NCI-H510A treated with DMSO at 0.1 percent for 48 hours (cell line): ENCODE data around the gene CDK13.
"Not testable (repeated sequence)": the region's sequence is repeated elsewhere in the genome, so short reads cannot be mapped to it uniquely, and the experiment has no call there.

ENCODE experiments used
- DNase-seq: peaks from one replicate; lab custom pipeline; 2025; lab: John Stamatoyannopoulos, UW

The CDK13 gene

GRCh38 chr7:39949971-39950472 lies at the start of gene CDK13:
Gene CDK13, plus strand, starts transcription at chr7:39950256. Its CDS starts 386 bp downstream, at chr7:39950642.
- peak; percentile 51 for DNase-seq

GRCh38 chr7:39904077-39904486 lies 46.0 kb upstream of the CDK13 start:
- DNase-seq, result no peak

- DNase-seq, result no peak
Observed at GRCh38 chr7:39908141-39908540, 41.9 kb upstream of the CDK13 start.

GRCh38 chr7:39908973-39909372 lies 41.1 kb upstream of the CDK13 start:
- DNase-seq, result no peak

GRCh38 chr7:39909526-39909925 lies 40.5 kb upstream of the CDK13 start:
- no peak for DNase-seq

GRCh38 chr7:39910108-39910869 lies 39.8 kb upstream of the CDK13 start:
- DNase-seq, result no peak

GRCh38 chr7:39911167-39911566 lies 38.9 kb upstream of the CDK13 start:
- no peak for DNase-seq

GRCh38 chr7:39915847-39916246 lies 34.2 kb upstream of the CDK13 start:
- not testable (repeated sequence) for DNase-seq

GRCh38 chr7:39919646-39920045 lies 30.4 kb upstream of the CDK13 start:
- no peak for DNase-seq

GRCh38 chr7:39921506-39922175 lies 28.4 kb upstream of the CDK13 start:
- DNase-seq, result no peak

- no peak for DNase-seq
Observed at GRCh38 chr7:39922580-39922979, 27.5 kb upstream of the CDK13 start.

GRCh38 chr7:39923091-39923490 lies 27.0 kb upstream of the CDK13 start:
- DNase-seq, result no peak

GRCh38 chr7:39924122-39924521 lies 25.9 kb upstream of the CDK13 start:
- DNase-seq, result no peak

GRCh38 chr7:39926111-39926510 lies 23.9 kb upstream of the CDK13 start:
- DNase-seq, result no peak

GRCh38 chr7:39927018-39927417 lies 23.0 kb upstream of the CDK13 start:
- no peak for DNase-seq

- DNase-seq, result no peak
Observed at GRCh38 chr7:39934132-39934531, 15.9 kb upstream of the CDK13 start.

GRCh38 chr7:39936761-39937160 lies 13.3 kb upstream of the CDK13 start:
- DNase-seq, result no peak

GRCh38 chr7:39937366-39938153 lies 12.5 kb upstream of the CDK13 start:
- DNase-seq, result no peak

- DNase-seq, result no peak
Observed at GRCh38 chr7:39942883-39943282, 7.2 kb upstream of the CDK13 start.

- no peak for DNase-seq
Observed at GRCh38 chr7:39946693-39947092, 3.4 kb upstream of the CDK13 start.

GRCh38 chr7:39948375-39948955 lies 1.6 kb upstream of the CDK13 start:
- DNase-seq, result peak; percentile 40
